HG03097 (cell line): ENCODE results near the gene TOR4A.

Source experiments
- ATAC-seq: cut with Tn5 transposase; IDR thresholded peaks from one replicate; pipeline ENCODE4 v1.9.1; 2021; ENCODE audit not compliant: unreplicated experiment, low FRiP score

Gene TOR4A

GRCh38 chr9:137331929-137332328 is 54.4 kb downstream of the TOR4A start:
- ATAC-seq: no peak
